ENCODE measurements around the gene TFAP2B.

DNA sequence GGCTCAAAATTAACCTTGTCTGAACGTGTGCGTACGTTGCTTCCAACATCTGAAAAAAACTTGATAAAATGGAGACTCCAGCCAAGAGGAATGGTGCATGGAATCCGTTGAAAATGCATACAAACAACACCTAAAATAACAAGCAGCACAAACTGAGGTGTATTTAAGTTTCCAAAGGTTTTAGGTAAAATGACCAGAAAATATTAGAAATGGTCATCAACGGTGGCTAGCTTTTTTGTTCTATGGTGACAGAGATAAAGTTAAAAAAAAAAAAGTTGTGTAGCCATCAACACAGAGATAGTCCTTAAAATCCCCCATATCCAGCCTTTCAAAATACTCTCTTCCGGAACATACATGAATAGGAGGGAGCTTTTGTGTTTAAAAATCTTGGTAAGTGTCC, 651 bp upstream of the TFAP2B start:
- TF ChIP-seq POLR2A (IDR thresholded peaks at IDR 0.05; ENCODE audit: low read depth, low read length) (no peak), POLR2AphosphoS5 (IDR thresholded peaks at IDR 0.05; ENCODE audit: low read depth, low read length) (no peak)

Measured in GM12892 (cell line).